H9 (cell line): ENCODE results near the gene P4HB. TPM values are rescaled to one million over a fixed set of nuclear protein-coding genes. Genes with fewer than 3 reads are reported as not detected.
A peak's percentile ranks its signal among the peaks of the same experiment; 100 is the strongest.

Source experiments
- DNase-seq: peaks from one replicate; pipeline ENCODE4 v3.0.0-alpha.2; 2017
- H2AFZ ChIP-seq: one replicate; pipeline ENCODE4 v1.6.1; 2013; ENCODE audit warnings: mild to moderate bottlenecking, low read length, control low read depth, moderate library complexity
- H2AK5ac ChIP-seq: 2 replicates; pipeline ENCODE4 v1.6.1; 2013; ENCODE audit warnings: low read length, control low read depth, mixed read lengths; ENCODE audit not compliant: insufficient read length
- H2BK120ac ChIP-seq: one replicate; pipeline ENCODE4 v1.6.1; 2013; ENCODE audit warnings: low read depth, mild to moderate bottlenecking, low read length, control low read depth, inconsistent platforms; ENCODE audit not compliant: poor library complexity, severe bottlenecking
- H2BK12ac ChIP-seq: 2 replicates; pipeline ENCODE4 v1.6.1; 2013; ENCODE audit warnings: low read length, control low read depth, mixed read lengths, low read depth; ENCODE audit not compliant: insufficient read length
- H2BK15ac ChIP-seq: 2 replicates; pipeline ENCODE4 v1.6.1; 2013; ENCODE audit warnings: low read depth, low read length, control low read depth
- H2BK20ac ChIP-seq: one replicate; pipeline ENCODE4 v1.6.1; 2013; ENCODE audit warnings: low read depth, mild to moderate bottlenecking, low read length, control low read depth, inconsistent platforms; ENCODE audit not compliant: poor library complexity, severe bottlenecking
- H2BK5ac ChIP-seq: 2 replicates; pipeline ENCODE4 v1.6.1; 2013; ENCODE audit warnings: low read length, control low read depth, mixed read lengths; ENCODE audit not compliant: insufficient read length
- H3K14ac ChIP-seq: 2 replicates; pipeline ENCODE4 v1.6.1; 2013; ENCODE audit warnings: low read length, control low read depth; ENCODE audit not compliant: insufficient read depth
- H3K18ac ChIP-seq: 2 replicates; pipeline ENCODE4 v1.6.1; 2013; ENCODE audit warnings: low read depth, mild to moderate bottlenecking, mixed read lengths, low read length, control low read depth; ENCODE audit not compliant: insufficient read length
- H3K23ac ChIP-seq: 2 replicates; pipeline ENCODE4 v1.6.1; 2013; ENCODE audit warnings: low read length, control low read depth, mixed read lengths, low read depth; ENCODE audit not compliant: insufficient read length
- H3K23me2 ChIP-seq: 2 replicates; pipeline ENCODE4 v1.6.1; 2013; ENCODE audit warnings: low read depth, mild to moderate bottlenecking, mixed read lengths, low read length, control low read depth; ENCODE audit not compliant: insufficient read length, poor library complexity, severe bottlenecking
- H3K27ac ChIP-seq: 2 replicates; pipeline ENCODE4 v1.5.1; 2013; ENCODE audit warnings: low read length, control low read depth, mixed read lengths, low read depth; ENCODE audit not compliant: insufficient read length
- H3K27me3 ChIP-seq: 2 replicates; pipeline ENCODE4 v1.6.1; 2013; ENCODE audit warnings: low read length, control low read depth, inconsistent platforms; ENCODE audit not compliant: insufficient read depth
- H3K4ac ChIP-seq: 2 replicates; pipeline ENCODE4 v1.6.1; 2013; ENCODE audit warnings: low read depth, mild to moderate bottlenecking, control low read depth, inconsistent platforms, low read length, moderate library complexity
- H3K4me1 ChIP-seq: 2 replicates; pipeline ENCODE4 v1.6.1; 2013; ENCODE audit warnings: low read length, control low read depth, inconsistent platforms; ENCODE audit not compliant: insufficient read depth
- H3K4me2 ChIP-seq: 2 replicates; pipeline ENCODE4 v1.6.1; 2013; ENCODE audit warnings: low read length, control low read depth, mixed read lengths; ENCODE audit not compliant: insufficient read length, insufficient read depth
- H3K56ac ChIP-seq: 2 replicates; pipeline ENCODE4 v1.6.1; 2013; ENCODE audit warnings: low read depth, mild to moderate bottlenecking, mixed read lengths, low read length, control low read depth; ENCODE audit not compliant: insufficient read length
- H3K79me1 ChIP-seq: 2 replicates; pipeline ENCODE4 v1.6.1; 2013; ENCODE audit warnings: low read depth, mild to moderate bottlenecking, moderate library complexity, low read length, control low read depth, inconsistent platforms; ENCODE audit not compliant: insufficient read depth, poor library complexity, severe bottlenecking
- H3K79me2 ChIP-seq: 2 replicates; pipeline ENCODE4 v1.6.1; 2013; ENCODE audit warnings: low read length, control low read depth, inconsistent platforms; ENCODE audit not compliant: insufficient read depth
- H3K9ac ChIP-seq: 2 replicates; pipeline ENCODE4 v1.6.1; 2013; ENCODE audit warnings: low read length, control low read depth, mixed read lengths; ENCODE audit not compliant: insufficient read length; ENCODE audit errors: extremely low read depth
- H3K9me3 ChIP-seq: one replicate; pipeline ENCODE4 v1.6.1; 2013; ENCODE audit warnings: low read depth, low read length, inconsistent platforms; ENCODE audit not compliant: control insufficient read depth
- H3T11ph ChIP-seq: one replicate; pipeline ENCODE4 v1.6.1; 2013; ENCODE audit warnings: mild to moderate bottlenecking, low read length, control low read depth, inconsistent platforms
- H4K20me1 ChIP-seq: one replicate; pipeline ENCODE4 v1.6.1; 2013; ENCODE audit not compliant: control insufficient read depth, insufficient read length, insufficient read depth
- H4K5ac ChIP-seq: 2 replicates; pipeline ENCODE4 v1.6.1; 2013; ENCODE audit warnings: low read depth, mild to moderate bottlenecking, mixed read lengths, low read length, control low read depth; ENCODE audit not compliant: insufficient read length
- H4K8ac ChIP-seq: replicated peaks from 2 replicates; pipeline ENCODE4 v1.6.1; 2013; ENCODE audit warnings: low read length, control low read depth, mixed read lengths, low read depth; ENCODE audit not compliant: insufficient read length
- H4K91ac ChIP-seq: 2 replicates; pipeline ENCODE4 v1.6.1; 2013; ENCODE audit warnings: low read depth, mild to moderate bottlenecking, moderate library complexity, mixed read lengths, low read length, control low read depth; ENCODE audit not compliant: insufficient read length
- H3K27ac Mint-ChIP-seq, 3 experiments: 2 replicates in 2 of 3; 3 replicates in 1 of 3; pipeline ENCODE4 v1.8.0; 2020 to 2021; ENCODE audit warnings: mixed read lengths in 3 of 3, mild to moderate bottlenecking in 1 of 3, moderate library complexity in 1 of 3
- H3K27me3 Mint-ChIP-seq: 2 replicates; pipeline ENCODE4 v1.8.0; 2021; ENCODE audit warnings: low read depth, mild to moderate bottlenecking, moderate library complexity, mixed read lengths
- H3K36me3 Mint-ChIP-seq, 3 experiments: 2 replicates in 2 of 3; 3 replicates in 1 of 3; pipeline ENCODE4 v1.8.0; 2020 to 2021; ENCODE audit warnings: low read depth in 3 of 3, mixed read lengths in 3 of 3; ENCODE audit not compliant: insufficient read depth in 1 of 3
- H3K4me1 Mint-ChIP-seq, 2 experiments: 2 replicates each; pipeline ENCODE4 v1.8.0; 2020; ENCODE audit warnings: mixed read lengths in 2 of 2
- H3K4me3 Mint-ChIP-seq, 2 experiments: 2 replicates in 1 of 2; 3 replicates in 1 of 2; pipeline ENCODE4 v1.8.0; 2020 to 2021; ENCODE audit warnings: mild to moderate bottlenecking in 2 of 2, mixed read lengths in 2 of 2, moderate library complexity in 1 of 2
- H3K9me3 Mint-ChIP-seq, 2 experiments: 2 replicates in 1 of 2; 3 replicates in 1 of 2; pipeline ENCODE4 v1.8.0; 2020; ENCODE audit warnings: mild to moderate bottlenecking in 2 of 2, mixed read lengths in 2 of 2, moderate library complexity in 1 of 2
- WGBS: extraction: QIAGEN DNeasy Blood & Tissue Kit; methylation state at CpG from one replicate; pipeline ENCODE4 v1.1.7; 2013; ENCODE audit warnings: missing lambda C conversion rate, low lambda C conversion rate, mixed read lengths; ENCODE audit not compliant: insufficient read length; ENCODE audit errors: extremely low coverage; 5-methylcytosine and 5-hydroxymethylcytosine counted together
- total RNA-seq: library from RNA; stranded (reverse); gene quantifications from 2 replicates; pipeline ENCODE4 v1.2.1, GENCODE V29; 2021
- TF ChIP-seq, protein P1 (sequence below): fragments of 200-600 bp; sonication (generic); conservative IDR thresholded peaks from 3 replicates; pipeline ENCODE4 v1.8.0; 2021; ENCODE audit warnings: antibody characterized with exemption, mild to moderate bottlenecking

P4HB gene
- total RNA-seq, 1 experiment from 2014 or later, result 366 TPM

DNA sequence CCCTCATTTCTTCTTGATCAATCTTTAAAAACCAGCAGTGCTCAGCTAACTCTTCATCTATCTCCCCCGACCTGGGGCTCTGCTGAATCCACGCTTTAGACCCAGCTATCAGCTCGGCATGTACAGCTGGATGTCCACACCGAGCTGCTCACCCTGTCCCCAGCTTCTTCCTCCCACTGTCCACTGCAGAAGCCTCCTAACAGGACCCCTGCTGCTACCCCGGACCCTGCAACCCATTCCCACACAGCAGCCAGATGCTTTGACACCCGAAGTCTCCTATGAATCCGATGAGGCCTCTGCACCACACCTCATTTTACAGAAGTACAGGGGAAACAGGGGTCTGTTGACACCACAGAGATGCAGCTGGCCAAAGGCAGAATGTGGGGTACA is 42.6 kb downstream of the P4HB start:
- DNase-seq, result no peak
- H3K79me2 ChIP-seq, result no peaks in the 10 kb centered on the region
- TF ChIP-seq, protein P1, sequence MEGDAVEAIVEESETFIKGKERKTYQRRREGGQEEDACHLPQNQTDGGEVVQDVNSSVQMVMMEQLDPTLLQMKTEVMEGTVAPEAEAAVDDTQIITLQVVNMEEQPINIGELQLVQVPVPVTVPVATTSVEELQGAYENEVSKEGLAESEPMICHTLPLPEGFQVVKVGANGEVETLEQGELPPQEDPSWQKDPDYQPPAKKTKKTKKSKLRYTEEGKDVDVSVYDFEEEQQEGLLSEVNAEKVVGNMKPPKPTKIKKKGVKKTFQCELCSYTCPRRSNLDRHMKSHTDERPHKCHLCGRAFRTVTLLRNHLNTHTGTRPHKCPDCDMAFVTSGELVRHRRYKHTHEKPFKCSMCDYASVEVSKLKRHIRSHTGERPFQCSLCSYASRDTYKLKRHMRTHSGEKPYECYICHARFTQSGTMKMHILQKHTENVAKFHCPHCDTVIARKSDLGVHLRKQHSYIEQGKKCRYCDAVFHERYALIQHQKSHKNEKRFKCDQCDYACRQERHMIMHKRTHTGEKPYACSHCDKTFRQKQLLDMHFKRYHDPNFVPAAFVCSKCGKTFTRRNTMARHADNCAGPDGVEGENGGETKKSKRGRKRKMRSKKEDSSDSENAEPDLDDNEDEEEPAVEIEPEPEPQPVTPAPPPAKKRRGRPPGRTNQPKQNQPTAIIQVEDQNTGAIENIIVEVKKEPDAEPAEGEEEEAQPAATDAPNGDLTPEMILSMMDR, result no peak
- no peaks in the 10 kb centered on the region for H3K23me2 ChIP-seq
- no peak overlapping the region for H2AK5ac ChIP-seq
- Mint-ChIP-seq H3K9me3 (no peaks in the 10 kb centered on the region; a peak in 2 of 5 replicates), H3K4me3 (0 out of 5 replicates have a peak overlapping the region, but pooled peaks of 1 of the 2 experiments have one; percentile 5), H3K27ac (no peak overlapping the region; a peak in 2 of 7 replicates), H3K27me3 (peaks cover 10% of the 10 kb centered on the region), H3K4me1 (peaks cover 0 to 10% of the 10 kb centered on the region in 2 experiments; a peak in 1 of 4 replicates), H3K36me3 (no peaks in the 10 kb centered on the region)
- H3T11ph ChIP-seq, result no peak overlapping the region
- H3K27ac ChIP-seq, result no peak overlapping the region
- H3K18ac ChIP-seq, result no peak overlapping the region
- no CpG with 5 or more reads among the region's 7 CpGs for WGBS
- H4K20me1 ChIP-seq, result no peaks in the 10 kb centered on the region
- no peaks in the 10 kb centered on the region for H3K9me3 ChIP-seq
- no peak overlapping the region for H2BK5ac ChIP-seq
- H3K14ac ChIP-seq, result no peak overlapping the region
- no peak overlapping the region for H2BK20ac ChIP-seq
- no peak overlapping the region for H4K8ac ChIP-seq
- no peak overlapping the region for H4K5ac ChIP-seq
- H3K4ac ChIP-seq, result no peak overlapping the region
- H3K23ac ChIP-seq, result no peak overlapping the region
- no peak overlapping the region for H3K9ac ChIP-seq
- no peak overlapping the region for H4K91ac ChIP-seq
- no peak overlapping the region for H2AFZ ChIP-seq
- no peak overlapping the region for H3K56ac ChIP-seq
- H3K27me3 ChIP-seq, result no peaks in the 10 kb centered on the region
- H3K4me2 ChIP-seq, result no peak overlapping the region
- H3K79me1 ChIP-seq, result no peaks in the 10 kb centered on the region
- H2BK15ac ChIP-seq, result no peak overlapping the region
- H2BK120ac ChIP-seq, result no peak overlapping the region
- H2BK12ac ChIP-seq, result no peak overlapping the region
- no peaks in the 10 kb centered on the region; the same call in 1 of the 2 replicates for H3K4me1 ChIP-seq
